Right forelimb (tissue), 1 donor: ENCODE measurements around the gene MYO10.

Experiments used
- DNase-seq: peaks from one replicate; pipeline ENCODE4 v3.0.0-alpha.2; 2018

Gene MYO10

DNA sequence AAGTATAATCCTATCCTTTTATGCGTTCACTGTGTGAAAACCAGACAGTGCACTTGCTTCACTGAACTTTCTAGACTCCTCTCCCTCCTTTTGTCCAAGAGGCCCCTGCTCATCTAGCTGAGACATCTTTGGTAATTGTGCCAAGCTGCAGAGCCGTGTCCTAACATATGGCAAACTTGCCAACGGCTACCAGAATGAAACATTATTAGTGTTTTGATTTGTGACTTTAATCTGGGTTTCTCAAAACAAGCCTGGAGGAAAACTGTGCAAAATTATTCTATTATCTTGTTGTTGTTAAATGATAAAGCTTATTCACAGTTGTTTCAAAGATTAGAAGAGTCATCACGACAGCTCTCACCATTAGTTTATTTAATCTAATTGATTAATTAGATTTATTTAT is 240.3 kb downstream of the MYO10 start:
- DNase-seq, result no peak

DNA sequence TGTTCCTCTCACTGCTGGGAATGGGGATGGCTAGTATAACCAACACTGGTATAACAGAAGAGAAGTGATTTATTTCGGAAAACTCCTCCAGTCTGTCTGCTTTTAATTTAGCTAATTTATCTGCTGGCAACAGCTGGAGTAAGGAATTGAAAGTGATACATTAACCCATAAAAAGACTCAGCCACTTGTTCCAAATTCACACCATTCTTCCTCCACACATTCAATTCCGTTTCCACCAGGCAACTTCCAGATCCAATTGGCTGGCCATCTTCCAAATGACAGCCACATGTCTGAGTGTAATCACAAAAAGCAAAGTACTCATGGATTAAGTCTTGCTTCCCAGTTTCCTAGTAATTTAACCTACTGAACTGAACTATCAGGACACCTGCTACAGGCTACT is 242.2 kb downstream of the MYO10 start:
- DNase-seq, result no peak

- no peak for DNase-seq
Measured at GRCh38 chr5:16691731-16692130, 244.4 kb downstream of the MYO10 start.

DNA sequence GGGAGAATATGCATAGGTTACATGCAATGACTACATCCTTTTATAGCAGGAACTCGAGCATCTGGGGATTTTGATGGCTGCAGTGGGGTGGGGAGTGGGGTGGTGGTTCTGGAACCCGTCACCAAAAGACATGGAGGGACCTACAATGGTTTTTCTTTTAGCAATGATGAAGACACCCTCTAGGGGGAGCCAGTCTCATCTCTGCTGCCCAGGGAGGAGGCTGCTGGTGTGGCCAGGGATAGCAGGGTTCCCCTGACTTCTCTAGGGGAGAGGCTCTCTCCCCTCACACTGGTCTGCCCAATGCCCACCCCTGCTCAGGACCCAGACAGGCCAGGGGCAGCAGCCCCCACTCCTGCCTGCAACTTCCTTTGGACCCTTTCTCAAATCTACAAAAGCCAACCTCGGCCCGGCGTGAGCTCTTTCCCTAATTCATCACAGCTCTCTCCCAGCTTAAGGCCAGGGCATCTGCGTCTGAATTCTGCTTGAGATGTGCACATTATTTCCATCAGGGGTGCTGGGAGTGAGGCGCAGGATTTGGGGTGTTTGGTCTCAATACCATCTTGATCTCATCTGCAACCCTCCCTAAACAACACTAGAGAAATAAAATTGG is 245.7 kb downstream of the MYO10 start:
- DNase-seq, result no peak

- no peak for DNase-seq
Measured at GRCh38 chr5:16687898-16688297, 248.2 kb downstream of the MYO10 start.

GRCh38 chr5:16685069-16685468 is 251.0 kb downstream of the MYO10 start:
- DNase-seq, result no peak

GRCh38 chr5:16681876-16682275 is 254.2 kb downstream of the MYO10 start:
- no peak for DNase-seq

DNA sequence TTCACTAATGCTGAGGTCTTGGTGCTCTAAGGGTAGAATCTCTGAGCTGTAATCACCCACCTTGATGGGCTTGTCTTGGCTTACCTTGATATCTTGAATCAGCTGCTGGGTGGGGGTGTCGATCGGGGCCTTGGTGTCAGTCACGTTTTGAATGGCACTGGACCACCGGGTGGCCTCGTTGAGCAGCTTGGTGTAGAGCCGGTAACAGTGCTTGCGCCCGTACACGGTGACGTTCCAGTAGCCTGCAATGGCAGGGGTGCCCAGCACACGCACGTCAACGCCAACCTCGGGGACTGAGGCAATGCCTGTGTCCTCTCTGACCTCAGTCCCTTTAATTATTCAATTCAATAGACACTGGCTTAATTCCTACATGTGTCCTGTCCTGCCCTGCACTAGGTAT is 256.2 kb downstream of the MYO10 start:
- no peak for DNase-seq

GRCh38 chr5:16679190-16679589 is 256.9 kb downstream of the MYO10 start:
- DNase-seq, result no peak

GRCh38 chr5:16675806-16676205 is 260.3 kb downstream of the MYO10 start:
- no peak for DNase-seq

GRCh38 chr5:16674750-16675149 is 261.3 kb downstream of the MYO10 start:
- DNase-seq, result no peak

- DNase-seq, result no peak
Measured at GRCh38 chr5:16673241-16674201, 262.6 kb downstream of the MYO10 start.

- no peak for DNase-seq
Measured at GRCh38 chr5:16671208-16671607, 264.9 kb downstream of the MYO10 start.

- DNase-seq, result no peak
Measured at GRCh38 chr5:16669776-16670175, 266.3 kb downstream of the MYO10 start.

DNA sequence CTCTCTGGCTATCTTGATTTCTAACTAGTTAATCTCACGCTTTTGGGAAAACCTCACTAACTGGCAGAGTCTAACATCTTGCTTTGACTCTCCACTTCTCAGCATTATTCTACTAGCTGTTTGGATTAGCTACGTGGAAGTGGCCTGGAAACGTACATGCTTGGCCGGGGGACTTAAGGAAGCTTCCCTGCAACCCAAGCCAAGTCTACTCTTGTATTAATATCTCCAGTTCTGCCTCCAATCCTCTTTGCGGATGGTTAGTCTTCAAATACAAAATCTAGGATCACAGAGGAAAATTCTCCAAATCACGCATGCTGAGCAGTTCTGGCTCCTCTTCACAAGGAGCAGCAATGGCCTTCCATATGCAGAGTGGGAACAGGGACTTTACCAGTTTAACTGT is 267.5 kb downstream of the MYO10 start:
- DNase-seq, result no peak

GRCh38 chr5:16668194-16668593 is 267.9 kb downstream of the MYO10 start:
- DNase-seq, result no peak

DNA sequence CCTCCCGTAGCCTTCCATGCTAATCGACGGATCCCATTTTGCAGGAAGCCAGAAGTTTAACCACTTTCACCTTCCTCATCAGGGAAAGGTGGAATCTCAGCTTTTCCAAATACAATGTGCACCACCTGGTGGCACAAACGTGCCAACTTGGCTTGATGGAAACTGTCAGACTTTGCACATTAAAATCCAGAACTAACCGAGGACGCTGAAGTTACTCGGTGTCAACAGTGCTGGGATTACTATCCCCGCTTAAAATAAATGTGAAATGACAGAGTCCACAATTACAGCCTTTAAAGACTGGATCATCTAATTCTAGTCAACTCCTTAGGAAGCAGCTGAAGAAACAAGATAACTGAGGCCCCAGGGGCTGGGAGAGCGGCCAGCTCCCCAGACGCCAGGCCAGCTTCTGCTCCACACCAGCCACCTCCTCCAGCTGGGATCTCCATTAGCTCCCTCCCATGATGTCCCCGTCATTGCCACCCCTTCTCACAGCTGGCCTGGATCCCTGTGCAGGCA is 269.1 kb downstream of the MYO10 start:
- no peak for DNase-seq

GRCh38 chr5:16666130-16666882 is 269.8 kb downstream of the MYO10 start:
- no peak for DNase-seq

GRCh38 chr5:16665601-16666000 is 270.5 kb downstream of the MYO10 start:
- no peak for DNase-seq

DNA sequence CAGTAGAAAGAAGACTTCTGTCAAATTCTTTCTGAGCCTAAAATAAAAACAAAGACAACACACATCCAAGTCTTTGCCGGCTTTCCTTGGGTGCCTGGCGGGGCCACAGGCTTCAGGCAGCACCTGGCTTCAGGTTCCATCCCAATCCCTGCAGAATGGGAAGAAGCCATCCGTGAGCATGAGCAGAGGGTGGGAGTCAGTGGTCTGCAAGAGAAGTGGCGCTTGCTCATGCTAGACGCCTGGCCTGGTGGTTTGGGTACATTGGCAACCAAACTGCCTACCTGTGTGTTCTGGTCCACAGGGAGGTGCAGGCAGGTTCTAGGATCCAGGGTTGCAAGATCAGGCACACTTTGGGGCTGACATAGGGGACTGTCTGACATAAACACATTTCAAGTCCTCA is 271.7 kb downstream of the MYO10 start:
- no peak for DNase-seq

DNA sequence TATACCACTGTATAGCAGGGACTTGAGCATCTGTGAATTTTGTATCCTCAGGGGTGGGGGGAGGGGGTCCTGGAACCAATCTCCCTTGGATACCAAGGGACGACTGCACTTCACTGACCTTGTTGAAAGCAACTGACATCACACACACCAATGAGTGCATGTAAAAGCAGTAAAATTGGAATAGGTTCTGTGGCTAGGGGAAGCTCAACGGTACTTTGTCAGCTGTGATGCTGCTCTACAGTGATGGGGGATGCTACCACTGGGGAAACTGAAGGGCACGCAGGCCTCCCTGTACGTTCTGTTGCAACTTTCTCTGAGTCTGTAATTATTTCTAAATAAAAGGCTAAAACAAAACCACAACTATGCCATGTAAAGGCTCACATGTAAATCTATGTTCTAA is 272.2 kb downstream of the MYO10 start:
- DNase-seq, result no peak

DNA sequence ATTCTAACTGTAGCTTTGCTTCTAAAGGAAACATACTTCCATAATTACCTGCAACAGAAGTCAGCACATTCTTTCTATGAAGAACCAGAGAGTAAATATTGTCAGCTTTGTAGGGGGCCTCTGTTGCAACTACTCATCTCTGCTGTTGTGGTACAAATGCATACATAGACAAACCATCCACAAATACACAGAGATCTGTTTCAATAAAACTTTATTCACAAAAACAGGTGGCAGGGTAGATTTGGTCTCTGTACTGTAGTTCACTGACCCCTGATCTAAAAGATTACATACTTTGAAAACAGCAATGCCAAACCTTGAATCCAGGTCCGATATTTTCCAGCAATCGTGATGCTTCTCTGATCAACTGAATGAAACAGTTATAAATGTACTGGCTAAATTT is 274.4 kb downstream of the MYO10 start:
- no peak for DNase-seq

DNA sequence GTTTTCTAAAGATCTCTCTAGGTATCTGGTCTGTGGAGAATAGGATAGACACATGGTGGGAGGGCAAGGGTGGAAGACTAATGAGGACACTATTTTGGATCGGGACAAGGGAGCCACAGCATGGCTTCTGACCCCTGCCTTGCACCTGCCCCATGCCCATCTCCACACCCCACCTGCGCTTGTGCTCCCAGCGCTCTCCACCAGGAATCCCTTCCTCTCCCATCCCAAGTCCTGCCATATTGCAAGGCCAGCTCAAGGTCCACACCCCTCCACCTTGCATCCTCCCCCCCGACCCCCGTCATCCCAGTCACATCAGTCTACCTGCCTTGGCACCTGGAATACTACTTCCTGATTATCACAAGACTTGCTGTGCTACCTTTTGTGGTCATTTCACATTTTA is 275.1 kb downstream of the MYO10 start:
- no peak for DNase-seq
